K562 (cell line): Measurements from ENCODE around the gene LTBP1. TPM values are rescaled to one million over a fixed set of nuclear protein-coding genes. Genes with fewer than 3 reads are reported as not detected.

Source experiments
- ATAC-seq: fragments of 200-7000 bp; cut with Tn5 transposase; 3 replicates; pipeline ENCODE4 v1.9.1; 2020; ENCODE audit warnings: moderate library complexity
- BruUV-seq: library from RNA; stranded (reverse); fragments of 400-500 nt; replicated peaks from 2 replicates; lab custom pipeline; 2021; lab: Mats Ljungman, UMichigan
- CTCF ChIA-PET: fragments of 300-600 bp; formaldehyde crosslinking; extraction: SDS; loops from one replicate; lab custom pipeline; 2021; ENCODE audit warnings: low intra/inter-chr PET ratio; lab: Yijun Ruan, JAX
- POLR2A ChIA-PET: fragments of 300-600, 350-650 bp; sonication (Branson Sonifier 250); formaldehyde crosslinking; extraction: SDS; loops from one replicate; lab custom pipeline; 2021; ENCODE audit warnings: antibody characterized with exemption, inconsistent platforms; lab: Yijun Ruan, JAX
- DNase-seq, 4 experiments: peaks; one replicate each; pipeline versions ENCODE4 v3.0.0 to v3.0.0-alpha.2; 2011 to 2018; ENCODE audit warnings: low spot score in 3 of 4, mixed read lengths in 3 of 4; ENCODE audit errors: extremely low read depth in 1 of 4
- FAIRE-seq: peaks from 2 replicates; lab custom pipeline; 2011; peaks lifted over from hg19 to GRCh38; lab: Jason Lieb, UNC
- H2AFZ ChIP-seq: 2 replicates; pipeline ENCODE4 v1.6.0; 2011; ENCODE audit warnings: low read depth, low read length, control low read depth, inconsistent platforms
- H3K27ac ChIP-seq: fragments of 200-600 bp; 3 replicates; pipeline ENCODE4 v1.8.0; 2011; ENCODE audit warnings: low read depth, mild to moderate bottlenecking, control low read depth, inconsistent platforms, low read length, moderate library complexity, mixed read lengths; ENCODE audit errors: extremely low read depth
- H3K27me3 ChIP-seq, 2 experiments: fragments of 300-600 bp in 1 of 2; 2 replicates in 1 of 2; 3 replicates in 1 of 2; pipeline versions ENCODE4 v1.6.0 to v1.8.0; 2011; ENCODE audit warnings: inconsistent platforms in 2 of 2, low read length in 2 of 2, mild to moderate bottlenecking in 1 of 2, mixed read lengths in 1 of 2, moderate library complexity in 1 of 2; ENCODE audit not compliant: control insufficient read depth in 2 of 2, insufficient read depth in 2 of 2
- H3K36me3 ChIP-seq: fragments of 300-600 bp; 3 replicates; pipeline ENCODE4 v1.8.0; 2011; ENCODE audit warnings: mild to moderate bottlenecking, low read length, inconsistent platforms; ENCODE audit not compliant: control insufficient read depth, insufficient read depth
- H3K4me1 ChIP-seq, 2 experiments: fragments of 200-600 bp in 1 of 2; replicated peaks in 1 of 2; 2 replicates in 1 of 2; 3 replicates in 1 of 2; pipeline versions ENCODE4 v1.5.1 to v1.8.0; 2011; ENCODE audit warnings: inconsistent platforms in 2 of 2, low read length in 2 of 2, mild to moderate bottlenecking in 1 of 2, mixed read lengths in 1 of 2, moderate library complexity in 1 of 2; ENCODE audit not compliant: control insufficient read depth in 2 of 2, insufficient read depth in 2 of 2
- H3K4me2 ChIP-seq: 2 replicates; pipeline ENCODE4 v1.6.1; 2011; ENCODE audit warnings: low read length, control low read depth, inconsistent platforms, mixed read lengths; ENCODE audit not compliant: insufficient read depth
- H3K4me3 ChIP-seq: fragments of 200-600 bp; sonication (generic), shearing (Covaris generic); 2 replicates; pipeline ENCODE4 v1.5.1; 2016; ENCODE audit warnings: control low read depth, inconsistent platforms
- H3K79me2 ChIP-seq: fragments of 200-600 bp; 3 replicates; pipeline ENCODE4 v1.8.0; 2011; ENCODE audit warnings: low read length, inconsistent platforms; ENCODE audit not compliant: control insufficient read depth, insufficient read depth
- H3K9ac ChIP-seq, 2 experiments: 2 replicates each; pipeline versions ENCODE4 v1.6.0 to v1.6.1; 2011; ENCODE audit warnings: low read depth in 2 of 2, low read length in 2 of 2, control low read depth in 1 of 2, inconsistent platforms in 1 of 2, mild to moderate bottlenecking in 1 of 2, mixed read lengths in 1 of 2; ENCODE audit not compliant: insufficient read depth in 1 of 2
- H3K9me1 ChIP-seq: one replicate; pipeline ENCODE4 v1.6.0; 2011; ENCODE audit warnings: inconsistent platforms, mild to moderate bottlenecking, low read length, moderate library complexity; ENCODE audit not compliant: control insufficient read depth, insufficient read depth
- H3K9me3 ChIP-seq: replicated peaks from 2 replicates; pipeline ENCODE4 v1.5.1; 2011; ENCODE audit warnings: low read depth, low read length, inconsistent platforms; ENCODE audit not compliant: control insufficient read depth, insufficient read depth
- H4K20me1 ChIP-seq: replicated peaks from 2 replicates; pipeline ENCODE4 v1.6.1; 2011; ENCODE audit warnings: low read length, inconsistent platforms, mixed read lengths; ENCODE audit not compliant: control insufficient read depth, insufficient read depth
- CEBPZ ChIP-seq: fragments of 150-350 bp; IDR thresholded peaks from 2 replicates; pipeline ENCODE4 v1.6.1; 2014; ENCODE audit warnings: low read depth, mild to moderate bottlenecking, low read length, borderline replicate concordance
- HMGN3 ChIP-seq: IDR thresholded peaks from 2 replicates; pipeline ENCODE4 v1.6.1; 2011; ENCODE audit warnings: borderline replicate concordance, low read depth, mild to moderate bottlenecking, mixed read lengths, low read length; ENCODE audit not compliant: insufficient read length; ENCODE audit errors: extremely low read depth
- TFAM ChIP-seq: fragments of 250-450 bp; sonication (Bioruptor Pico); conservative IDR thresholded peaks from 2 replicates; pipeline ENCODE4 v1.5.0; 2021; ENCODE audit warnings: mild to moderate bottlenecking, moderate library complexity
- ZNF174 ChIP-seq: fragments of 250-450 bp; sonication (Bioruptor Pico); IDR thresholded peaks from 2 replicates; pipeline ENCODE4 v1.4.0; 2020; ENCODE audit warnings: mild to moderate bottlenecking
- WGBS: fragments of 100-300 bp; shearing (Covaris generic); methylation state at CpG from one replicate; pipeline ENCODE4 v1.1.6; 2016; ENCODE audit warnings: low coverage, mixed read lengths; ENCODE audit not compliant: insufficient coverage; ENCODE audit errors: missing lambda C conversion rate; 5-methylcytosine and 5-hydroxymethylcytosine counted together
- in situ Hi-C: fragments of 300-500 bp; cut with MboI; formaldehyde crosslinking; loops from 4 replicates; pipeline ENCODE4 v1.15.0; 2018; ENCODE audit warnings: inconsistent platforms, mixed read lengths
- intact Hi-C: fragments of 100-400 bp; cut with micrococcal nuclease; formaldehyde crosslinking; loops from 2 replicates; pipeline ENCODE4 v1.14.2; 2022
- polyA plus RNA-seq, 8 experiments: library from polyadenylated mRNA; depleted of rRNA in 4 of 8; stranded (reverse) in 5 of 8; unstranded in 3 of 8; fragments of >200 nt; fragmentation: Nextera tagmentation in 2 of 8; fragmentation: Illumina TruSeq in 1 of 8; extraction: Ambion mirVana in 2 of 8; extraction: Trizol in 1 of 8; gene quantifications; 2 replicates each; pipeline versions ENCODE4 v1.2.1 to v1.2.3, GENCODE V29; 2011 to 2014; ENCODE audit warnings: inconsistent platforms in 1 of 8, missing spikeins in 1 of 8
- total RNA-seq, 7 experiments: library from RNA; depleted of rRNA in 6 of 7; stranded (reverse); fragments of >200 nt in 6 of 7; fragmentation: Illumina TruSeq in 2 of 7; extraction: Trizol in 2 of 7; gene quantifications; 2 replicates each; pipeline versions ENCODE4 v1.2.1 to v1.2.3, GENCODE V29; 2011 to 2021; ENCODE audit warnings: low replicate concordance in 1 of 7
- TF ChIP-seq, protein P1 (sequence below), 2 experiments: fragments of 200-800 bp in 1 of 2; sonication (Bioruptor generic) in 1 of 2; sonication (generic) in 1 of 2; formaldehyde crosslinking in 1 of 2; IDR thresholded peaks in 1 of 2; conservative IDR thresholded peaks in 1 of 2; 2 replicates each; pipeline versions ENCODE4 v1.5.0 to v1.6.1; 2016 to 2020; ENCODE audit warnings: missing compliant biosample characterization in 1 of 2, missing genetic modification characterization in 1 of 2, missing genetic modification reagents in 1 of 2

Gene LTBP1
- total and polyA plus RNA-seq, 9 of the 15 experiments (the other 6 are each of a cell fraction or from before 2014, with no cell fraction given): 3.6 to 16.4 (median 8.5) TPM

DNA sequence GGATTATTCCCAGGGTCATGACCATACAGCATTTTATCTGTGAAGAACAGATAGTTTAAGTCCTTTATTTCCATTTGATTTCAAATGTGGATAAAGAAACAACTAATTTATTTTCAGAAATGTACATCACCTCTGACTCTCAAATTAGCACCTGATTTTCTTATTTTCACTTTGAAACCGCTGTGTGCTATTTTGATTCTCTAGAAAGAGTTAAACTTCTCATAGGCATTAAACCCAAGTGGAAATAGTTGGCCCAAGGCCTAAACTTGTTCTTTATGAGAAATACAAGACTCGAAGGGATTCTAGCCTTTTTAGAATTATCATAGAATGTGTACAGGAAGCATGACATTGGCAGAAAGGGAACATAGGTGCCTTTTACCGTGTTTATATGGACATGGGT lies 41.5 kb upstream of the LTBP1 start:
- no TSS peak for BruUV-seq
- intact Hi-C loops: no loop called here
- 23% methylated on average over 3 of the region's 3 CpGs for WGBS
- CTCF ChIA-PET: no interaction called here
- ATAC-seq (no peak), FAIRE-seq (no peak), DNase-seq (no peak)
- in situ Hi-C loops: no loop called here
- TF ChIP-seq ZNF174 (CRISPR knock-in tag) (no peak), CEBPZ (no peak), HMGN3 (no peak), TFAM (CRISPR knock-in tag) (no peak)
- TF ChIP-seq, protein P1, sequence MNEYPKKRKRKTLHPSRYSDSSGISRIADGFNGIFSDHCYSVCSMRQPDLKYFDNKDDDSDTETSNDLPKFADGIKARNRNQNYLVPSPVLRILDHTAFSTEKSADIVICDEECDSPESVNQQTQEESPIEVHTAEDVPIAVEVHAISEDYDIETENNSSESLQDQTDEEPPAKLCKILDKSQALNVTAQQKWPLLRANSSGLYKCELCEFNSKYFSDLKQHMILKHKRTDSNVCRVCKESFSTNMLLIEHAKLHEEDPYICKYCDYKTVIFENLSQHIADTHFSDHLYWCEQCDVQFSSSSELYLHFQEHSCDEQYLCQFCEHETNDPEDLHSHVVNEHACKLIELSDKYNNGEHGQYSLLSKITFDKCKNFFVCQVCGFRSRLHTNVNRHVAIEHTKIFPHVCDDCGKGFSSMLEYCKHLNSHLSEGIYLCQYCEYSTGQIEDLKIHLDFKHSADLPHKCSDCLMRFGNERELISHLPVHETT (CRISPR knock-in tag; conservative IDR thresholded peaks at IDR 0.05 in 1 of 2, IDR thresholded peaks at IDR 0.05 in 1 of 2): no peak
- Histone ChIP-seq H3K4me2 (no peak overlapping the region), H3K79me2 (no peaks in the 10 kb centered on the region), H3K4me1 (peaks cover 3 to 8% of the 10 kb centered on the region in 2 experiments; a peak in 3 of 5 replicates), H3K27me3 (peaks cover 3 to 20% of the 10 kb centered on the region in 2 experiments; a peak in 3 of 5 replicates), H2AFZ (peak overlapping the region; percentile 57; the same call in 1 of the 2 replicates), H3K27ac (no peak overlapping the region), H3K9me1 (no peaks in the 10 kb centered on the region), H4K20me1 (no peaks in the 10 kb centered on the region), H3K9ac (no peak overlapping the region), H3K9me3 (no peaks in the 10 kb centered on the region), H3K4me3 (no peak overlapping the region), H3K36me3 (no peaks in the 10 kb centered on the region)
- POLR2A ChIA-PET: no interaction called here
